ENCODE data around the gene CTPS2. TPM values are rescaled to one million over a fixed set of nuclear protein-coding genes. Genes with fewer than 3 reads are reported as not detected.

Gene CTPS2
- total and polyA plus RNA-seq, 9 donors = 13.3 to 20.1 (median 16.3) TPM

GRCh38 chrX:16544969-16545368 lies 167.5 kb downstream of the CTPS2 start:
- peaks cover 22% of the 10 kb centered on the region for H3K27me3 ChIP-seq (ENCODE audit: control insufficient read depth, insufficient read depth, low read length)
- no peaks in the 10 kb centered on the region for H3K4me1 ChIP-seq (ENCODE audit: control insufficient read depth, insufficient read depth, low read length)
- no peak for DNase-seq
- H3K9me3 ChIP-seq (replicated peaks; ENCODE audit: control insufficient read depth, low read depth, low read length) = no peaks in the 10 kb centered on the region
- no peak overlapping the region for H3K27ac ChIP-seq (ENCODE audit: low read length)
- no peak overlapping the region for H3K4me3 ChIP-seq (ENCODE audit: low read length)
- WGBS (ENCODE audit: insufficient coverage) = 33% methylated on average over 1 of the region's 3 CpGs
- H3K36me3 ChIP-seq (ENCODE audit: control insufficient read depth, insufficient read depth, low read length) = no peaks in the 10 kb centered on the region

Other genes with a start within 250 kb of the CTPS2 start
- not detected for gene S100G, start 62.5 kb downstream of the CTPS2 start, total RNA-seq
- not detected for gene S100G, start 62.5 kb downstream of the CTPS2 start, polyA plus RNA-seq (ENCODE audit: insufficient read depth in 1 of 8, insufficient read length in 8 of 8, low replicate concordance in 1 of 8)
- gene SYAP1, start 6.9 kb upstream of the CTPS2 start, total RNA-seq = 16.3 TPM
- 10 to 100 TPM; 11.6 to 17.2 (median 12.8) TPM for gene SYAP1, start 6.9 kb upstream of the CTPS2 start, polyA plus RNA-seq (ENCODE audit: insufficient read depth in 1 of 8, insufficient read length in 8 of 8, low replicate concordance in 1 of 8)
- 7.6 TPM for gene TXLNG, start 73.8 kb upstream of the CTPS2 start, total RNA-seq
- 1 to 10 TPM; 6.7 to 10.0 (median 7.7) TPM for gene TXLNG, start 73.8 kb upstream of the CTPS2 start, polyA plus RNA-seq (ENCODE audit: insufficient read depth in 1 of 8, insufficient read length in 8 of 8, low replicate concordance in 1 of 8)
- 116 TPM for gene RBBP7, start 157.7 kb upstream of the CTPS2 start, total RNA-seq
- 100 to 1,000 TPM; 110 to 165 (median 154) TPM for gene RBBP7, start 157.7 kb upstream of the CTPS2 start, polyA plus RNA-seq (ENCODE audit: insufficient read depth in 1 of 8, insufficient read length in 8 of 8, low replicate concordance in 1 of 8)
- gene REPS2, start 234.0 kb upstream of the CTPS2 start, total RNA-seq = 8.6 TPM
- 10 to 100 TPM in 1 of 8 donors, 1 to 10 TPM in 7; 6.5 to 10.7 (median 8.4) TPM for gene REPS2, start 234.0 kb upstream of the CTPS2 start, polyA plus RNA-seq (ENCODE audit: insufficient read depth in 1 of 8, insufficient read length in 8 of 8, low replicate concordance in 1 of 8)